Smooth muscle cell (in vitro differentiated cells): ENCODE measurements around the gene LRRC49. TPM values are rescaled to one million over a fixed set of nuclear protein-coding genes. Genes with fewer than 3 reads are reported as not detected.

Source experiments
- DNase-seq: peaks from one replicate; lab custom pipeline; 2025; ENCODE audit not compliant: unreplicated experiment; lab: John Stamatoyannopoulos, UW
- H2AFZ ChIP-seq: fragments of 200-600 bp; sonication (generic); 2 replicates; pipeline ENCODE4 v1.6.0; 2016; ENCODE audit warnings: antibody characterized with exemption, low read depth, mild to moderate bottlenecking
- H3F3A ChIP-seq: fragments of 200-600 bp; sonication (generic); 2 replicates; pipeline ENCODE4 v1.6.0; 2017; ENCODE audit warnings: antibody characterized with exemption, low read depth
- H3K27ac ChIP-seq: fragments of 200-600 bp; sonication (generic); 2 replicates; pipeline ENCODE4 v1.5.1; 2016; ENCODE audit warnings: low read depth, mild to moderate bottlenecking
- H3K27me3 ChIP-seq: fragments of 200-600 bp; sonication (generic); 2 replicates; pipeline ENCODE4 v1.6.1; 2016; ENCODE audit warnings: low read depth, mild to moderate bottlenecking
- H3K36me3 ChIP-seq: fragments of 200-600 bp; sonication (generic); 2 replicates; pipeline ENCODE4 v1.5.1; 2016; ENCODE audit warnings: low read depth
- H3K4me1 ChIP-seq: fragments of 200-600 bp; sonication (generic); 2 replicates; pipeline ENCODE4 v1.5.1; 2016; ENCODE audit warnings: low read depth
- H3K4me2 ChIP-seq: fragments of 200-600 bp; sonication (generic); 2 replicates; pipeline ENCODE4 v1.6.0; 2016; ENCODE audit warnings: mild to moderate bottlenecking
- H3K4me3 ChIP-seq: fragments of 200-600 bp; sonication (generic); 2 replicates; pipeline ENCODE4 v1.5.1; 2016; ENCODE audit warnings: mild to moderate bottlenecking
- H3K79me2 ChIP-seq: fragments of 200-600 bp; sonication (generic); 2 replicates; pipeline ENCODE4 v1.6.0; 2016; ENCODE audit warnings: low read depth, mild to moderate bottlenecking
- H3K9ac ChIP-seq: fragments of 200-600 bp; sonication (generic); 2 replicates; pipeline ENCODE4 v1.6.0; 2016; ENCODE audit warnings: low read depth
- H3K9me3 ChIP-seq: fragments of 200-600 bp; sonication (generic); replicated peaks from 2 replicates; pipeline ENCODE4 v1.5.1; 2016; ENCODE audit warnings: low read depth
- H4K20me1 ChIP-seq: fragments of 200-600 bp; sonication (generic); 2 replicates; pipeline ENCODE4 v1.6.0; 2016; ENCODE audit warnings: low read depth
- WGBS: methylation state at CpG from one replicate; pipeline ENCODE4 v1.1.7; 2016; ENCODE audit warnings: low lambda C conversion rate; 5-methylcytosine and 5-hydroxymethylcytosine counted together
- polyA plus RNA-seq: library from polyadenylated mRNA; unstranded; fragments of >200 nt; fragmentation: Nextera tagmentation; extraction: Ambion mirVana; gene quantifications from 2 replicates; pipeline ENCODE4 v1.2.1, GENCODE V29; 2016
- total RNA-seq: library from RNA; depleted of rRNA; stranded (reverse); fragments of >200 nt; gene quantifications from 2 replicates; pipeline ENCODE4 v1.2.3, GENCODE V29; 2014
- TF ChIP-seq, protein P1 (sequence below): fragments of 200-600 bp; sonication (generic); IDR thresholded peaks from 2 replicates; pipeline ENCODE4 v1.5.1; 2017; ENCODE audit warnings: borderline replicate concordance, mild to moderate bottlenecking, antibody characterized with exemption; ENCODE audit not compliant: insufficient read depth, poor library complexity, severe bottlenecking

Gene LRRC49
- total and polyA plus RNA-seq, 2 experiments from 2014 or later: 3.1 to 8.3 TPM

DNA sequence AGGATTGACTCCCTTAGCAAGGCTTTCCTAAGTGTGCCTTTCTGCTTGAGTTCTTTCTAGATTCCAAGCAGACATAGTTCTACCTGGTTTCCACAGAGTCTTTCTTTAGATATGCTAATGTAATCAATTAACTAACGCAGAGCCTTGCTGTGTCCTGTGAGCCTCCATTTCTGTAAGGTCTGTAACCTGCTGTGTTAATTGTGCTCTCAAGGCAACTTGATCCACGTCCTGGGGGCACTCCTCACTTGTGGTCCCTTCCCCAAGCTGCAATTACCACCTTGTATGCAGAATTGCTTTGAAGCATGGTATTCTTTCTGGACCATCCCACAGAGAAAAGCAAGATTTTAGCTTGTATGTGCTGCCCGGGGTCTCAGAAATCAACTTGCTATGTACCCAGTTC is 193.2 kb downstream of the LRRC49 start:
- Histone ChIP-seq H3F3A (no peaks in the 10 kb centered on the region), H2AFZ (no peak overlapping the region), H3K79me2 (no peaks in the 10 kb centered on the region), H3K27me3 (no peaks in the 10 kb centered on the region), H3K9me3 (no peaks in the 10 kb centered on the region), H4K20me1 (no peaks in the 10 kb centered on the region), H3K4me3 (no peak overlapping the region), H3K36me3 (no peaks in the 10 kb centered on the region), H3K9ac (no peak overlapping the region), H3K4me2 (no peak overlapping the region), H3K4me1 (no peaks in the 10 kb centered on the region), H3K27ac (no peak overlapping the region)
- 44% methylated on average over 3 of the region's 3 CpGs for WGBS
- DNase-seq: no peak
- TF ChIP-seq, protein P1, sequence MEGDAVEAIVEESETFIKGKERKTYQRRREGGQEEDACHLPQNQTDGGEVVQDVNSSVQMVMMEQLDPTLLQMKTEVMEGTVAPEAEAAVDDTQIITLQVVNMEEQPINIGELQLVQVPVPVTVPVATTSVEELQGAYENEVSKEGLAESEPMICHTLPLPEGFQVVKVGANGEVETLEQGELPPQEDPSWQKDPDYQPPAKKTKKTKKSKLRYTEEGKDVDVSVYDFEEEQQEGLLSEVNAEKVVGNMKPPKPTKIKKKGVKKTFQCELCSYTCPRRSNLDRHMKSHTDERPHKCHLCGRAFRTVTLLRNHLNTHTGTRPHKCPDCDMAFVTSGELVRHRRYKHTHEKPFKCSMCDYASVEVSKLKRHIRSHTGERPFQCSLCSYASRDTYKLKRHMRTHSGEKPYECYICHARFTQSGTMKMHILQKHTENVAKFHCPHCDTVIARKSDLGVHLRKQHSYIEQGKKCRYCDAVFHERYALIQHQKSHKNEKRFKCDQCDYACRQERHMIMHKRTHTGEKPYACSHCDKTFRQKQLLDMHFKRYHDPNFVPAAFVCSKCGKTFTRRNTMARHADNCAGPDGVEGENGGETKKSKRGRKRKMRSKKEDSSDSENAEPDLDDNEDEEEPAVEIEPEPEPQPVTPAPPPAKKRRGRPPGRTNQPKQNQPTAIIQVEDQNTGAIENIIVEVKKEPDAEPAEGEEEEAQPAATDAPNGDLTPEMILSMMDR: no peak

DNA sequence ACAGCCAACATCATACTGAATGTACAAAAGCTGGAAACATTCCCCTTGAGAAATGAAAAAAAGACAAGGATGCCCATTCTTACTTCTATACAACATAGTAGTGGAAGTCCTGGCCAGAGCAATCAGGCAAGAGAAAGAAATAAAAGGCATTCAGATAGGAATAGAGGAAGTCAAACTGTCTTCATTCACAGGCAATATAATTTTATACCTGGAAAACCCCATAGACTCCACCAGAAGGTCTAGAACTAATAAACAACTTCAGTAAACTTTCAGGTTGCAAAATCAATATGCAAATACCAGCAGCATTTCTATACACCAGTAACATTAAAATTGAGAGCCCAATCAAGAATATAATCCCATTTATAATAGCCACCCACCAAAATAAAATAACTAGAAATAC is 195.5 kb downstream of the LRRC49 start:
- H3K4me1 ChIP-seq: no peaks in the 10 kb centered on the region
- no peak for DNase-seq

DNA sequence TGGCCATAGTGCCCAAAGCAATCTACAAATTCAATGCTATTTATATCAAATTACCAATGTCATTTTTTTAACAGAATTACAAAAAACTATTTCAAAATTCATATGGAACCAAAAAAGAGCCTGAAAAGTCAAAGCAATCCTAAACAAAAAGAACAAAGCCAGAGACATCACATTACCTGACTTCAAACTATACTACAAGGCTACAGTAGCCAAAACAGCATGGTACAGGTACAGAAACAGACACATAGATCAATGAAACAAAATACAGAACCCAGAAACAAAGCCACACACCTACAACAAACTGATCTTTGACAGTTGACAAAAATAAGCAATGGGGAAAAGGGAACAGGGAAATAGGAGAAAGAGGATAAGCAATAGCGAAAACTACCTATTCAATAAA is 196.1 kb downstream of the LRRC49 start:
- Histone ChIP-seq H3K4me3 (no peak overlapping the region), H3K27me3 (no peaks in the 10 kb centered on the region), H3K4me1 (no peaks in the 10 kb centered on the region), H3K9ac (no peak overlapping the region), H3K36me3 (no peaks in the 10 kb centered on the region), H3K4me2 (no peak overlapping the region), H3K27ac (no peak overlapping the region), H3K9me3 (no peaks in the 10 kb centered on the region), H4K20me1 (no peaks in the 10 kb centered on the region), H3F3A (no peaks in the 10 kb centered on the region), H2AFZ (no peak overlapping the region), H3K79me2 (no peaks in the 10 kb centered on the region)
- no peak for DNase-seq
- TF ChIP-seq, protein P1: no peak
- WGBS: 100% methylated on average over 1 of the region's 1 CpG

More for the DNA sequence above, 195.5 kb downstream of the LRRC49 start:
- no peak overlapping the region for H3K9ac ChIP-seq
- H3F3A ChIP-seq: no peaks in the 10 kb centered on the region
- H3K79me2 ChIP-seq: no peaks in the 10 kb centered on the region
- no peaks in the 10 kb centered on the region for H3K9me3 ChIP-seq
- H3K27me3 ChIP-seq: no peaks in the 10 kb centered on the region
- TF ChIP-seq, protein P1: no peak
- H4K20me1 ChIP-seq: no peaks in the 10 kb centered on the region
- H3K36me3 ChIP-seq: no peaks in the 10 kb centered on the region
- no peak overlapping the region for H2AFZ ChIP-seq
- H3K27ac ChIP-seq: no peak overlapping the region
- no peak overlapping the region for H3K4me3 ChIP-seq
- H3K4me2 ChIP-seq: no peak overlapping the region

DNA sequence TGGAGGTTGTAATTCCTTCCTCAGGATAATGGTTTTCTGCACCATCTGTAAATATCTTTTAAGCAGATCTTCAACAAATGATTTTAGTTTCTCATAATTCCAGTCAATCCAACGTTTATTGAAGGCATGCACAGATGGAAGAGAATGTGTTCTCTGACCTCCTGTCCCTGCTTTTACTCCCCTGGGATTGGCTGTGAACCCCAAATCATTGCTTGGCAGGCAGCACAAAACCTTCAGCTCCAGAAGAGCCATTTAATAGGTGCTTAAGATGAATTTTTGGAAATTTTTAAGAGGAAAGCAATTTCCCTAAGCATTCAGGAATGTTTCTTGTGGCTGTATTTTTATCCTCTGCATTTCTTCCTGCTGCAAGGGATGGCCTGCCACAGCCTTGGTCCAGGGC is 197.2 kb downstream of the LRRC49 start:
- no peak overlapping the region for H2AFZ ChIP-seq
- no peaks in the 10 kb centered on the region for H3K9me3 ChIP-seq
- no peak for DNase-seq
- no peak overlapping the region for H3K4me2 ChIP-seq
- TF ChIP-seq, protein P1: no peak
- H3K4me3 ChIP-seq: no peak overlapping the region
- no peak overlapping the region for H3K9ac ChIP-seq
- no peaks in the 10 kb centered on the region for H3F3A ChIP-seq
- H3K36me3 ChIP-seq: no peaks in the 10 kb centered on the region
- H3K4me1 ChIP-seq: no peaks in the 10 kb centered on the region
- H3K27me3 ChIP-seq: no peaks in the 10 kb centered on the region
- no peak overlapping the region for H3K27ac ChIP-seq
- WGBS: 89% methylated on average over 1 of the region's 1 CpG
- H4K20me1 ChIP-seq: no peaks in the 10 kb centered on the region
- no peaks in the 10 kb centered on the region for H3K79me2 ChIP-seq
